PC-3 (cell line): Measurements from ENCODE around the gene MAP3K9. TPM values are rescaled to one million over a fixed set of nuclear protein-coding genes. Genes with fewer than 3 reads are reported as not detected.

Experiments used
- ATAC-seq: fragments of 200-7000 bp; cut with Tn5 transposase; 2 replicates; pipeline ENCODE4 v1.9.1; 2020; ENCODE audit warnings: mild to moderate bottlenecking, moderate library complexity
- BruUV-seq: library from RNA; stranded (reverse); fragments of 400-500 nt; replicated peaks from 2 replicates; lab custom pipeline; 2021; lab: Mats Ljungman, UMichigan
- CTCF ChIA-PET: fragments of 300-600 bp; sonication (Branson Sonifier 250); formaldehyde crosslinking; loops from one replicate; lab custom pipeline; 2022; ENCODE audit warnings: antibody characterized with exemption; lab: Charles Lee
- POLR2A ChIA-PET: fragments of 300-600 bp; sonication (Branson Sonifier 250); formaldehyde crosslinking; loops from one replicate; lab custom pipeline; 2022; ENCODE audit warnings: antibody characterized with exemption; ENCODE audit not compliant: unreplicated experiment; lab: Charles Lee
- DNase-seq: peaks from one replicate; pipeline ENCODE4 v3.0.0-alpha.2; 2015
- H2AFZ ChIP-seq: fragments of 300-600 bp; sonication (generic); 2 replicates; pipeline ENCODE4 v1.6.0; 2016; ENCODE audit warnings: antibody characterized with exemption, low read length
- H3F3A ChIP-seq: fragments of 300-600 bp; sonication (generic); one replicate; pipeline ENCODE4 v1.6.0; 2017; ENCODE audit warnings: antibody characterized with exemption, low read length, control low read depth, mild to moderate bottlenecking; ENCODE audit not compliant: unreplicated experiment
- H3K27ac ChIP-seq: fragments of 300-600 bp; sonication (generic); 2 replicates; pipeline ENCODE4 v1.5.1; 2016; ENCODE audit warnings: mild to moderate bottlenecking, low read length
- H3K27me3 ChIP-seq: fragments of 300-600 bp; sonication (generic); 2 replicates; pipeline ENCODE4 v1.6.1; 2016; ENCODE audit warnings: low read length, mixed read lengths
- H3K36me3 ChIP-seq: fragments of 300-600 bp; sonication (generic); 2 replicates; pipeline ENCODE4 v1.6.1; 2016; ENCODE audit warnings: low read depth, mixed run types, low read length, mixed read lengths
- H3K4me1 ChIP-seq: fragments of 300-600 bp; sonication (generic); 2 replicates; pipeline ENCODE4 v1.5.1; 2016; ENCODE audit warnings: low read length; ENCODE audit not compliant: insufficient read depth
- H3K4me2 ChIP-seq: fragments of 300-600 bp; sonication (generic); 2 replicates; pipeline ENCODE4 v1.6.0; 2016; ENCODE audit warnings: low read length
- H3K4me3 ChIP-seq: fragments of 300-600 bp; sonication (generic); 2 replicates; pipeline ENCODE4 v1.5.1; 2016; ENCODE audit warnings: mild to moderate bottlenecking, low read length, mixed read lengths
- H3K79me2 ChIP-seq: fragments of 300-600 bp; sonication (generic); 2 replicates; pipeline ENCODE4 v1.6.1; 2017; ENCODE audit warnings: low read length, mixed read lengths
- H3K9ac ChIP-seq: fragments of 300-600 bp; sonication (generic); 2 replicates; pipeline ENCODE4 v1.6.0; 2016; ENCODE audit warnings: mild to moderate bottlenecking, low read length
- H3K9me2 ChIP-seq: fragments of 300-600 bp; sonication (generic); replicated peaks from 2 replicates; pipeline ENCODE4 v1.6.1; 2016; ENCODE audit warnings: mixed run types, low read length, mixed read lengths
- H3K9me3 ChIP-seq: fragments of 300-600 bp; sonication (generic); 2 replicates; pipeline ENCODE4 v1.6.1; 2016; ENCODE audit warnings: low read length, mixed read lengths
- H4K20me1 ChIP-seq: fragments of 300-600 bp; sonication (generic); 2 replicates; pipeline ENCODE4 v1.6.1; 2016; ENCODE audit warnings: low read length, mixed read lengths
- EZH2 ChIP-seq: fragments of 300-600 bp; sonication (generic); IDR thresholded peaks from one replicate; pipeline ENCODE4 v1.6.1; 2017; ENCODE audit warnings: antibody characterized with exemption, mild to moderate bottlenecking, low read length; ENCODE audit not compliant: unreplicated experiment
- EZH2phosphoT487 ChIP-seq: fragments of 300-600 bp; sonication (generic); IDR thresholded peaks from 2 replicates; pipeline ENCODE4 v1.6.1; 2018; ENCODE audit warnings: mild to moderate bottlenecking, antibody characterized with exemption, low read length, borderline replicate concordance
- intact Hi-C: fragments of 100-400 bp; cut with micrococcal nuclease; formaldehyde crosslinking; loops from 2 replicates; pipeline ENCODE4 v1.9.0; 2023
- total RNA-seq: library from RNA; depleted of rRNA; stranded (reverse); fragments of >200 nt; gene quantifications from 2 replicates; pipeline ENCODE4 v1.2.3, GENCODE V29; 2014
- TF ChIP-seq, protein P1 (sequence below): fragments of 300-600 bp; sonication (generic); conservative IDR thresholded peaks from 2 replicates; pipeline ENCODE4 v1.5.1; 2017; ENCODE audit warnings: antibody characterized with exemption, low read depth, mild to moderate bottlenecking, low read length

MAP3K9 gene
- total RNA-seq, 1 experiment from 2014 or later: 13.4 TPM

DNA sequence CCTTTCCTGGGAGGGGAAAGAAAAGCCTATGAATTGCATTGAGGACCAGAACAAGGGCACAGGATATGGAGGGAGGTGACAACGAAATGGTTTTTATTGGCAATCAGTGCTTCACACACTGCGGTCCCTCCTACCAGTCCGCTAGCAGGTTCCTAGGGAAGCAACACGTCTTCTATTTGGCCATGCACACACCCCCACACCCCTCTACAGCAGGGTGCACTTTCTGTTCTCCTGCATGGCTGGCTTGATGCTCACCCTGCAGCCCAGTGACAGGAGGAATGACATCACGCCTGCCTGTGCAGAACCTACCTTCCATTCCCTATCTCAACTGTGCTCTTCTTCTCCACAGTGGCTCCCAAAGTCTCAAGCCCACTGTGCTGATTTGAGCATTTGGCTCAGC lies 109.7 kb downstream of the MAP3K9 start:
- DNase-seq (no peak), ATAC-seq (no peak)
- Histone ChIP-seq H3K36me3 (no peaks in the 10 kb centered on the region), H3K27ac (no peak overlapping the region), H2AFZ (no peak overlapping the region), H3K27me3 (no peaks in the 10 kb centered on the region), H3K79me2 (no peaks in the 10 kb centered on the region), H3K9me3 (no peaks in the 10 kb centered on the region), H3K4me3 (no peak overlapping the region), H3K4me2 (no peak overlapping the region), H3K9ac (no peak overlapping the region), H3K4me1 (peaks cover 27% of the 10 kb centered on the region), H3K9me2 (no peaks in the 10 kb centered on the region), H3F3A (no peaks in the 10 kb centered on the region), H4K20me1 (no peaks in the 10 kb centered on the region)
- no TSS peak for BruUV-seq
- TF ChIP-seq EZH2 (no peak), EZH2phosphoT487 (no peak)
- TF ChIP-seq, protein P1, sequence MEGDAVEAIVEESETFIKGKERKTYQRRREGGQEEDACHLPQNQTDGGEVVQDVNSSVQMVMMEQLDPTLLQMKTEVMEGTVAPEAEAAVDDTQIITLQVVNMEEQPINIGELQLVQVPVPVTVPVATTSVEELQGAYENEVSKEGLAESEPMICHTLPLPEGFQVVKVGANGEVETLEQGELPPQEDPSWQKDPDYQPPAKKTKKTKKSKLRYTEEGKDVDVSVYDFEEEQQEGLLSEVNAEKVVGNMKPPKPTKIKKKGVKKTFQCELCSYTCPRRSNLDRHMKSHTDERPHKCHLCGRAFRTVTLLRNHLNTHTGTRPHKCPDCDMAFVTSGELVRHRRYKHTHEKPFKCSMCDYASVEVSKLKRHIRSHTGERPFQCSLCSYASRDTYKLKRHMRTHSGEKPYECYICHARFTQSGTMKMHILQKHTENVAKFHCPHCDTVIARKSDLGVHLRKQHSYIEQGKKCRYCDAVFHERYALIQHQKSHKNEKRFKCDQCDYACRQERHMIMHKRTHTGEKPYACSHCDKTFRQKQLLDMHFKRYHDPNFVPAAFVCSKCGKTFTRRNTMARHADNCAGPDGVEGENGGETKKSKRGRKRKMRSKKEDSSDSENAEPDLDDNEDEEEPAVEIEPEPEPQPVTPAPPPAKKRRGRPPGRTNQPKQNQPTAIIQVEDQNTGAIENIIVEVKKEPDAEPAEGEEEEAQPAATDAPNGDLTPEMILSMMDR: no peak
- CTCF ChIA-PET: no interaction called here
- POLR2A ChIA-PET: no interaction called here
- intact Hi-C loops: loop anchor here (5.0 kb wide), 1 partner anchor 593 kb away; no protein-coding TSS in a partner anchor

DNA sequence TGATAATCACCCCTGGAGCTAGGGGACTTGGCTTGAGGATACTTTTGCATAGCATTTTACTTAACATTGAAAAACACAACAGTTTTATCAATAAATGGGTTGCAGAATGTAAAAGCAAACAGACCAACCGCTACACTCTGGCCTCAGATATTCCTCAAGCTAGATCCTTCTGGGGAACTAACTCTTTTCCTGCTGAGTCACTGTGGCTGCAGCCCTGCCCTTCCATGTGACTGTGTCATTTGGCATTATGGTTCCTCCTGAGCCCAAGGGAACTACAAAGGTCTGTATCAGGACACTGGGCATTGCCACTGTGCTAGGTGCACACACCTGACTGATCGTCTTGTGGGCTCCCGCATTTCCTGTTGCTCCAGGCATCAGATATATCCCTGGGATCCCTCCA lies 111.0 kb downstream of the MAP3K9 start:
- no peak for TF ChIP-seq EZH2phosphoT487
- TF ChIP-seq EZH2: no peak
- TF ChIP-seq, protein P1: no peak
- H3K36me3 ChIP-seq: no peaks in the 10 kb centered on the region
- H3K9me2 ChIP-seq: no peaks in the 10 kb centered on the region
- ChIA-PET POLR2A (interaction anchor here (0.6 to 1.1 kb wide), 4 partner anchors 56 to 119 kb away, joined by 3 to 5 read pairs (median 4); partner anchors contain the start of genes MAP3K9 and TTC9), CTCF (interaction anchor here (0.6 kb wide), 3 partner anchors 43 to 110 kb away, joined by 3 to 12 read pairs (median 3); no protein-coding TSS in a partner anchor)
- H4K20me1 ChIP-seq: no peaks in the 10 kb centered on the region
- peak; percentile 87 for DNase-seq
- peak; percentile 92 for ATAC-seq
- H3K27ac ChIP-seq: peak overlapping the region; percentile 96
- H3K4me3 ChIP-seq: peak overlapping the region; percentile 9
- BruUV-seq: no TSS peak
- no peaks in the 10 kb centered on the region for H3F3A ChIP-seq
- intact Hi-C loops: loop anchor here (1.0 to 5.0 kb wide), 3 partner anchors 9 to 594 kb away; partner anchors contain the start of gene TTC9
- H2AFZ ChIP-seq: peak overlapping the region; percentile 45
- no peaks in the 10 kb centered on the region for H3K79me2 ChIP-seq
- H3K27me3 ChIP-seq: no peaks in the 10 kb centered on the region
- H3K9ac ChIP-seq: peak overlapping the region; percentile 84
- peaks cover 27% of the 10 kb centered on the region for H3K4me1 ChIP-seq
- no peaks in the 10 kb centered on the region for H3K9me3 ChIP-seq
- H3K4me2 ChIP-seq: peak overlapping the region; percentile 58

DNA sequence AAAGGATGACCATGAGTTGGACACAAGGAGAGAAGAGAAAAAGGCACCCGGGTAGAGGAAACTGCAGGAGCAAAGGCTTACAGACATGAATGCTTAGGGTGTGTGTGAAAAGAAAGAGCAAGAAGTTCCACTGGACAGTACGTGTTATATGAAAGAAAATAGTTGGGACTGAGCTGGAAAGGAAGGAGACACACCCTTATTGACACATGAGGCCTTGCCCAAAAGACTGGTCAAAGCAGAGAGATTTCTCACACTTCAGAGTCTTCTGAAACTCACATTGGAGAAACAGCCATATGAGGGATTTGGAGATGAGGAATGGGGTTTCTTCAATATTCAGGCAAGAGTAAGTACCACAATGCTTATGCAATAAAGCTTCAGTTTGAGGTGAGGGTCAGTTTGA lies 111.6 kb downstream of the MAP3K9 start:
- H3K79me2 ChIP-seq: no peaks in the 10 kb centered on the region
- peak overlapping the region; percentile 58 for H3K4me2 ChIP-seq
- peak overlapping the region; percentile 96 for H3K27ac ChIP-seq
- intact Hi-C loops: loop anchor here (1.0 to 5.0 kb wide), 7 partner anchors 10 to 595 kb away; partner anchors contain the start of genes MAP3K9 and TTC9
- POLR2A ChIA-PET: interaction anchor here (0.6 to 1.1 kb wide), 6 partner anchors 10 to 211 kb away, joined by 3 to 7 read pairs (median 4); partner anchors contain the start of genes MAP3K9 and TTC9
- no peaks in the 10 kb centered on the region for H3K27me3 ChIP-seq
- TF ChIP-seq EZH2phosphoT487 (no peak), EZH2 (no peak)
- TF ChIP-seq, protein P1: no peak
- H3K9me2 ChIP-seq: no peaks in the 10 kb centered on the region
- peak overlapping the region; percentile 25 for H2AFZ ChIP-seq
- BruUV-seq: no TSS peak
- no peaks in the 10 kb centered on the region for H3F3A ChIP-seq
- peaks cover 27% of the 10 kb centered on the region for H3K4me1 ChIP-seq
- H3K9me3 ChIP-seq: no peaks in the 10 kb centered on the region
- no peaks in the 10 kb centered on the region for H3K36me3 ChIP-seq
- peak overlapping the region; percentile 84 for H3K9ac ChIP-seq
- H3K4me3 ChIP-seq: peak overlapping the region; percentile 9
- peak; percentile 85 for DNase-seq
- CTCF ChIA-PET: interaction anchor here (0.6 kb wide), 2 partner anchors 68 to 111 kb away, joined by 3 to 12 read pairs; no protein-coding TSS in a partner anchor
- H4K20me1 ChIP-seq: no peaks in the 10 kb centered on the region
- ATAC-seq: peak; percentile 88
